KMS-11 (cell line): Measurements from ENCODE around the gene RGL2.
A peak's percentile ranks its signal among the peaks of the same experiment; 100 is the strongest.
"Not testable (repeated sequence)": the region's sequence is repeated elsewhere in the genome, so short reads cannot be mapped to it uniquely, and the experiment has no call there.

ENCODE experiments used
- H2AFZ ChIP-seq: fragments of 200-600 bp; sonication (generic); 2 replicates; pipeline ENCODE4 v1.6.1; 2016; ENCODE audit warnings: antibody characterized with exemption, mixed run types, low read depth
- H3K27ac ChIP-seq: fragments of 200-600 bp; sonication (generic); 2 replicates; pipeline ENCODE4 v1.6.1; 2016; ENCODE audit warnings: mild to moderate bottlenecking, mixed run types
- H3K27me3 ChIP-seq: fragments of 200-600 bp; sonication (generic); 2 replicates; pipeline ENCODE4 v1.6.1; 2017; ENCODE audit warnings: mild to moderate bottlenecking, low read depth, mixed run types, moderate library complexity; ENCODE audit not compliant: insufficient read depth
- H3K36me3 ChIP-seq: fragments of 200-600 bp; sonication (generic); 2 replicates; pipeline ENCODE4 v1.6.1; 2017; ENCODE audit warnings: mild to moderate bottlenecking, mixed run types; ENCODE audit not compliant: insufficient read depth
- H3K4me1 ChIP-seq: fragments of 200-600 bp; sonication (generic); 2 replicates; pipeline ENCODE4 v1.6.1; 2016; ENCODE audit warnings: mild to moderate bottlenecking, low read depth, mixed run types; ENCODE audit not compliant: poor library complexity, severe bottlenecking
- H3K4me2 ChIP-seq: fragments of 200-600 bp; sonication (generic); 2 replicates; pipeline ENCODE4 v1.7.0; 2016; ENCODE audit warnings: mild to moderate bottlenecking, mixed run types
- H3K4me3 ChIP-seq: fragments of 200-600 bp; sonication (generic); IDR thresholded peaks from 2 replicates; pipeline ENCODE4 v1.6.1; 2017; ENCODE audit warnings: low read depth, low read length, mixed read lengths; ENCODE audit not compliant: insufficient read depth
- H3K79me2 ChIP-seq: fragments of 200-600 bp; sonication (generic); 2 replicates; pipeline ENCODE4 v1.6.1; 2016; ENCODE audit warnings: low read depth, mixed run types; ENCODE audit not compliant: insufficient read depth
- H3K9ac ChIP-seq: fragments of 200-600 bp; sonication (generic); 2 replicates; pipeline ENCODE4 v1.6.1; 2016; ENCODE audit warnings: mild to moderate bottlenecking, mixed run types
- H4K20me1 ChIP-seq: fragments of 200-600 bp; sonication (generic); 2 replicates; pipeline ENCODE4 v1.6.1; 2016; ENCODE audit warnings: mild to moderate bottlenecking, mixed run types; ENCODE audit not compliant: insufficient read depth
- CTCF ChIP-seq: fragments of 200-600 bp; sonication (generic); conservative IDR thresholded peaks from 2 replicates; pipeline ENCODE4 v1.6.1; 2017; ENCODE audit warnings: low read depth, mild to moderate bottlenecking, antibody characterized with exemption, low read length, moderate library complexity, mixed read lengths

RGL2 gene

GRCh38 chr6:33271468-33272274 is 27.1 kb downstream of the RGL2 start, which contains the start of the genes RPS18 and VPS52:
Gene RPS18, plus strand, starts transcription at chr6:33272075. Its CDS starts 45 bp downstream, at chr6:33272120.
Gene VPS52, minus strand, starts transcription at chr6:33271876. Its CDS starts 201 bp downstream, at chr6:33271675.
- Histone ChIP-seq H3K4me3 (peak within 1 kb of the TSS; percentile 11), H3K4me2 (peak within 1 kb of the TSS; percentile 66), H3K27ac (peak within 1 kb of the TSS; percentile 85), H3K9ac (peak within 1 kb of the TSS; percentile 91), H2AFZ (peak within 1 kb of the TSS; percentile 89), H3K27me3 (no peaks in the 10 kb centered on the region), H3K79me2 (peaks cover 42% of the 10 kb centered on the region), H3K4me1 (peaks cover 27% of the 10 kb centered on the region), H4K20me1 (peaks cover 16% of the 10 kb centered on the region; the same call in 1 of the 2 replicates), H3K36me3 (peaks cover 29% of the 10 kb centered on the region; the same call in 1 of the 2 replicates)
- no peak for TF ChIP-seq CTCF

GRCh38 chr6:33271117-33271467 is 27.6 kb downstream of the RGL2 start:
- Histone ChIP-seq H3K79me2 (peaks cover 42% of the 10 kb centered on the region), H3K4me3 (peak overlapping the region; percentile 11), H3K27me3 (no peaks in the 10 kb centered on the region), H2AFZ (peak overlapping the region; percentile 89), H3K4me1 (peaks cover 27% of the 10 kb centered on the region), H3K9ac (peak overlapping the region; percentile 91), H3K36me3 (peaks cover 31% of the 10 kb centered on the region; the same call in 1 of the 2 replicates), H3K4me2 (peak overlapping the region; percentile 52; the same call in 1 of the 2 replicates), H3K27ac (peak overlapping the region; percentile 85), H4K20me1 (peaks cover 16% of the 10 kb centered on the region; the same call in 1 of the 2 replicates)
- TF ChIP-seq CTCF: no peak

- Histone ChIP-seq H3K27ac (no peak overlapping the region), H3K79me2 (no peaks in the 10 kb centered on the region), H4K20me1 (no peaks in the 10 kb centered on the region), H2AFZ (no peak overlapping the region), H3K4me3 (no peak overlapping the region), H3K27me3 (no peaks in the 10 kb centered on the region), H3K4me2 (no peak overlapping the region), H3K36me3 (peaks cover 2% of the 10 kb centered on the region), H3K4me1 (no peaks in the 10 kb centered on the region), H3K9ac (no peak overlapping the region)
- no peak for TF ChIP-seq CTCF
Measured at GRCh38 chr6:33264015-33264414, 34.7 kb downstream of the RGL2 start.

- not testable (repeated sequence) for H3K4me2 ChIP-seq, H3K27me3 ChIP-seq, H3K79me2 ChIP-seq, H3K36me3 ChIP-seq, H3K4me1 ChIP-seq, H3K4me3 ChIP-seq, H3K9ac ChIP-seq, H2AFZ ChIP-seq, H4K20me1 ChIP-seq, H3K27ac ChIP-seq
Measured at GRCh38 chr6:33262490-33262889, 36.3 kb downstream of the RGL2 start.

- no peak overlapping the region for H3K4me3 ChIP-seq
- no peaks in the 10 kb centered on the region for H4K20me1 ChIP-seq
- no peak for TF ChIP-seq CTCF
- no peaks in the 10 kb centered on the region for H3K4me1 ChIP-seq
- no peak overlapping the region for H3K9ac ChIP-seq
- no peaks in the 10 kb centered on the region for H3K27me3 ChIP-seq
- no peaks in the 10 kb centered on the region for H3K79me2 ChIP-seq
- H3K36me3 ChIP-seq: no peaks in the 10 kb centered on the region; the same call in 1 of the 2 replicates
- no peak overlapping the region for H3K27ac ChIP-seq
- H3K4me2 ChIP-seq: no peak overlapping the region
- H2AFZ ChIP-seq: no peak overlapping the region
Measured at GRCh38 chr6:33259032-33259431, 39.7 kb downstream of the RGL2 start.
